Activated T-cell treated with anti-CD3 and anti-CD28 coated beads, Interleukin-2, amount 50 U/mL, for 4 hours (primary cell): ENCODE data around the gene SMIM35. TPM values are rescaled to one million over a fixed set of nuclear protein-coding genes. Genes with fewer than 3 reads are reported as not detected.
A peak's percentile ranks its signal among the peaks of the same experiment; 100 is the strongest.
"Not testable (repeated sequence)": the region's sequence is repeated elsewhere in the genome, so short reads cannot be mapped to it uniquely, and the experiment has no call there.

Experiments
- ATAC-seq, 2 donors: fragments of 200-7000 bp; cut with Tn5 transposase; one replicate each; pipeline ENCODE4 v1.10.0; 2021
- DNase-seq: peaks from one replicate; pipeline ENCODE4 v3.0.0-alpha.2; 2020
- H3K27me3 Mint-ChIP-seq: one replicate; pipeline ENCODE4 v1.8.0; 2021; ENCODE audit warnings: low read depth, mixed read lengths
- H3K36me3 Mint-ChIP-seq: one replicate; pipeline ENCODE4 v1.8.0; 2022; ENCODE audit warnings: mixed read lengths; ENCODE audit not compliant: insufficient read depth
- H3K4me1 Mint-ChIP-seq: one replicate; pipeline ENCODE4 v1.8.0; 2021; ENCODE audit warnings: low read depth, mixed read lengths
- H3K4me3 Mint-ChIP-seq: one replicate; pipeline ENCODE4 v1.8.0; 2021; ENCODE audit warnings: mild to moderate bottlenecking, moderate library complexity, mixed read lengths
- H3K9me3 Mint-ChIP-seq: one replicate; pipeline ENCODE4 v1.8.0; 2021; ENCODE audit warnings: mixed read lengths
- total RNA-seq, 3 donors: library from RNA; stranded (reverse); gene quantifications; one replicate each; pipeline ENCODE4 v1.2.1, GENCODE V29; 2021

SMIM35 gene
- total RNA-seq, 3 donors from 2014 or later: not detected

DNA sequence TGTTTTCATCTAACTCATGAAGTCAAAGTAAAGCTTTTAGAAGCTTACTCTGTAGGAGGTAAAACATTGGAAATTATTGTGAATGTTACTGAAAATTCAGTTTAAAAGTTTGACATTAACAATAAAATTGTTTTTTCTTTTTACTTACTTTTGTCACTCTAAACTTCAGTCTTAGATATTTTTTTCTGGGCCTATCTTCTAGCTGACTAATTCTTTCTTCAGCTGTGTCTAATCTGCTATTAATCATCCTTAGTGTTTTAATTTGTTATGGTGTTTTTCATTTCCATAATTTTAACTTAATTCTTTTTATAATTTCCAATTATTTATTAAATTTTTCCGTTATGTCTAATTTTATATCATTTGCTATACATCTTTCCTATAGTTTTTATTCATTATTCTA is 65.6 kb downstream of the SMIM35 start:
- no peak for ATAC-seq
- peaks cover 14% of the 10 kb centered on the region for H3K4me1 Mint-ChIP-seq
- no peaks in the 10 kb centered on the region for H3K27me3 Mint-ChIP-seq
- peaks cover 34% of the 10 kb centered on the region for H3K9me3 Mint-ChIP-seq
- H3K36me3 Mint-ChIP-seq: peaks cover 12% of the 10 kb centered on the region
- H3K4me3 Mint-ChIP-seq: no peak overlapping the region
- no peak for DNase-seq

DNA sequence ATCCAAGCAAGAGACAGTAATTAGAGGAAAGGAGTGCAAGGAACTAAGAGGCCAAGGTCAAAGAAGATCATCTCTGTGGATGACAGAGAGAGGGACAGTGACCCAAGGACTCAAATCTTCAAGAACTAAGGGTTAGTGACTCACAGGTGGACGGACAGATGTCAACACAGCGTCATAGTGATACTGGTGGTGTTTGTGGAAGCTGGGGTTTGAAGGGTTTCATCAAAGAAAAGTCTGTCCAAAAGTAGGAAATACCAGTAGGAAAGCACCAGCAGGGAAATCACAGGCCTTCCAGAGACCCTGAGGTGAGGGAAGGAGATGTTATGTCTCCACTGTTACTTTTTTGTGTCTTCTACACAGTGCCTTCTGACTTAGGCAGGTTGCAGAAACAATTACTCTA is 68.4 kb downstream of the SMIM35 start:
- ATAC-seq (no peak), DNase-seq (no peak)
- Mint-ChIP-seq H3K9me3 (peaks cover 34% of the 10 kb centered on the region), H3K27me3 (no peaks in the 10 kb centered on the region), H3K36me3 (peaks cover 12% of the 10 kb centered on the region), H3K4me1 (peaks cover 37% of the 10 kb centered on the region), H3K4me3 (no peak overlapping the region)

DNA sequence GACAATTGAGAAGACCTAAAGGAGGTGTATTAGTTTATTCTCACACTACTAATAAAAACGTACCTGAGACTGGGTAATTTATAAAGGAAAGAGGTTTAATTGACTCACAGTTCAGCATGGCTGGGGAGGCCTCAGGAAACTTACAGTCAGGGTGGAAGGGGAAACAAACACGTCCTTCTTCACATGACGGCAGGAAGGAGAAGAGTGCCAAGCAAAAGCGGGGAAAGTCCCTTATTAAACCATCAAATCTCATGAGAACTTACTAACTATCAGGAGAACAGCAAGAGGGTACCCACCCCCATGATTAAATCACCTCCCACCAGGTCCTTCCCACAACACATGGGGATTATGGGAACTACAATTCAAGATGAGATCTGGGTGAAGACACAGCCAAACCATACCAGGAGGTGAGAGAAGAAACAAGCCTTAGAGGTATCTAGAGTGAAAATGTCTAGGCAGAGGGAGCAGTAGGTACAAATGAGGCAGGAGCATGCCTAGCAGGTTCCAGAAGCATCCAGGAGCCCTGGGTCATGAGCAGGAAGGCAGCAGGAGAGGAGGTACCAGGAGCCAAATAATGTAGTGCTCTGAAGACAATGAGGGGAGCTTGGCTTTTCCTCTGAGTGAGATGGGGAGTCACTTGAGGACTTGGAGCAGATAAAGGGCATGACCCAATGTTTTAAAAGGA is 69.0 kb downstream of the SMIM35 start:
- no peaks in the 10 kb centered on the region for H3K27me3 Mint-ChIP-seq
- no peak for DNase-seq
- peaks cover 44% of the 10 kb centered on the region for H3K4me1 Mint-ChIP-seq
- no peak overlapping the region for H3K4me3 Mint-ChIP-seq
- peaks cover 34% of the 10 kb centered on the region for H3K9me3 Mint-ChIP-seq
- peaks cover 12% of the 10 kb centered on the region for H3K36me3 Mint-ChIP-seq
- ATAC-seq: no peak

DNA sequence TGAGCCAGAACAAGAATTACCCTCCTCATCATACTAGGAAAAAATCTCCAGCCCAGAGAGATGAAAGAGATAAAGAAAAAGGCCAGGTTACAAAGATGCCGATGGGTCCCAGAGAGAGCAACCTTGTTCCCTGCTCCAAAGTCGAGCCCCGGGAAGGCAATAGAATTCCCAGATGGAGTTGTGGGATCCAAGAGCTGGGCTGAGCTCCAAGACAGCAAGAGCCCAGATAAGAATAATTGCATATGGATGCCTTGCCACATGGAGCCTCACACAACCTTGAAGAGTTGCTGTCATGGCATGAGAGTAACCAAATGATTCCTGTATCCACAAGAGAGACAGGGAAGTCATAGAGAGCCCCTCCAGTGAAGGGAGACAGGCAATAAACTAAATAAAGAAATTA is 69.7 kb downstream of the SMIM35 start:
- Mint-ChIP-seq H3K27me3 (no peaks in the 10 kb centered on the region), H3K36me3 (peaks cover 12% of the 10 kb centered on the region), H3K4me1 (peaks cover 50% of the 10 kb centered on the region), H3K9me3 (peaks cover 34% of the 10 kb centered on the region), H3K4me3 (no peak overlapping the region)
- DNase-seq: no peak
- no peak for ATAC-seq

DNA sequence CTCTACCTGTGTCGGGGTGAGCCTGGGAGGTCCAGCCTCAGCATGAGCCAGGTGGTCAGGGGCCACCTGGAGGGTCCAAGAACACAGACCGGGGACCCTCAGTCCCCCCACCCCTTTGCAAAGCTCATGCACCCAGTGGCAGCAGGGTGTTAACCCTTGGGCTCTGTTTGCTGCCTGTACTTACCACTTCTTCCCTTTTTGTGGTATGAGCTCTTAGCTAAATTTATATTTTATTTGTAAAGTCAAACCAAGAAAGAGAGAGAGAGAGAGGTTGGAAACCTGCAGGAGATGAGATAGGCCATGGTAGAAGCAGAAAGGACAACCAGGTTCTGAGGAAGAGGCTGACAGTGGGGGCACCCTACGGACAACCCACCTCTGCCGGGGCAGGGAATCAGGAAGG is 70.7 kb downstream of the SMIM35 start:
- H3K27me3 Mint-ChIP-seq: no peaks in the 10 kb centered on the region
- peaks cover 34% of the 10 kb centered on the region for H3K9me3 Mint-ChIP-seq
- peaks cover 60% of the 10 kb centered on the region for H3K4me1 Mint-ChIP-seq
- ATAC-seq: no peak
- no peak for DNase-seq
- H3K36me3 Mint-ChIP-seq: peaks cover 12% of the 10 kb centered on the region
- H3K4me3 Mint-ChIP-seq: no peak overlapping the region

DNA sequence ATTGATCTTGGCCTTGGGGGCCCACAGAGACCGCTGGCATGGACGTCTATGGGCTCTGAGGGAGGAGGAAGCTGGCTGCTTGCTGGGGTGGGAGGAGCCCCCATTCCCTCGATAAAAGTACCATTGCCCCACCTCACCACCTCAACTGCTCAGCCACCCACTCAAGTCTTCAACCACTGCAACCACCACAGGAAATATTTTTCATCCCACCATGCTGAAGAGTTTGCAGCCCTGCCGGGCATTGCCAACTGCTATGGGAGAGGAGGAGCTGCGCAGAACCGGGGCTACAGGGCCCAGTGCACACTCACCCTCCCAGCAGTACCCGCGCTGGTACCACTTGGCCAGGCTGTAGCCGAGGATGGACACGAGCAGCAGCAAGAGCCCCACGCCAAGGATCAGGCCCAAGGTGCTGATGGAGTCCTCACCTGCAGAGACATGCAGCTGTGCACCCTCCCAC is 71.3 kb downstream of the SMIM35 start:
- no peaks in the 10 kb centered on the region for H3K27me3 Mint-ChIP-seq
- peaks cover 11% of the 10 kb centered on the region for H3K36me3 Mint-ChIP-seq
- no peak overlapping the region for H3K4me3 Mint-ChIP-seq
- peaks cover 67% of the 10 kb centered on the region for H3K4me1 Mint-ChIP-seq
- ATAC-seq (peak; percentile 31 to 52), DNase-seq (no peak)
- H3K9me3 Mint-ChIP-seq: peaks cover 30% of the 10 kb centered on the region

DNA sequence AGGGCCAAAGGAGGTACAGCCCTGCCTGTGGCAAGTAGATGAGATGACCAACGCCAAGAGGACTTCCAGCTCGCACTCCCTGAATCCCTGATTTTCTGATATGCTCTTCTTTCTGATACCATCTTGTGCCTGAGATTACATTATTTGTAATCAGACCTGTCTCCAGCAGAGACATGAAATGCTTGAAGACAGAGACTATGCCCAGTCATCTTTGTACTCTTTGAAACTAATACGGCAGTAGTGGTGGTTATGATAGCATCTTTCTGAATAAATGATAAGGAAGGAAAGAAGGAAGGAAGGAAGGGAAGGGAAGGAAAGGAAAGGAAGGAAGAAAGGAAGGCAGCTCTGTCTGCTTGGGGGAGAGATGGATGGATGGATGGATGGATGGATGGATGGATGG is 72.7 kb downstream of the SMIM35 start:
- DNase-seq (no peak), ATAC-seq (peak in 1 of 2 donors; percentile 44)
- peaks cover 19% of the 10 kb centered on the region for H3K9me3 Mint-ChIP-seq
- peaks cover 81% of the 10 kb centered on the region for H3K4me1 Mint-ChIP-seq
- no peak overlapping the region for H3K4me3 Mint-ChIP-seq
- H3K27me3 Mint-ChIP-seq: no peaks in the 10 kb centered on the region
- peaks cover 8% of the 10 kb centered on the region for H3K36me3 Mint-ChIP-seq

DNA sequence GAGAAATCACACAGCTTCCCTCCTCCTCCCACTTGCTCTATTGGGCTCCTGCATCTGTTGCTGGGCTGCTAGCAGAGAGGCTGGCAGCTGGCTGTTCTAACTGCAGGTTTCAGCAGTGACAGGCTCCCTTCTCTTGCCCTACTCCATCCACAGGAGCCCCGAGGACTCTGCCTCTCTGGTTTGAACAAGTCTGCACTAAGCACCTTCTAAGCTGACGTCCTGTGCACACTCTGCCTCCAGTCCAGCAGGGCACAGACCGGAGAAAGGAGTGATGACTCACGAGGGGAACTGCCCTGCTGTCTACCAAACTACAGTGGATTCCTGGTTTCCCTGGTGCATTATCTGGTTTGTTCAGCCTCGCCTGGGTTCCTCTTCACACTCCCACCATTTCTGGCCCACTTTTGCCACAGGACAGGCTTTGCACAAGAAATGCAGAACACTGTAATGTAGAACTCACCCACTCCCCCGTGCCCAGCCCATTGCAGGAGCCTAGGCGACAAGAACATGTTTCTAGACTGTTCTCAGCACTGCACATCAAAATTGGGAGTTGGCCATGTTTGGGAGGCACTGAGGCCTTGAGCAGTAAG is 74.6 kb downstream of the SMIM35 start:
- DNase-seq: no peak
- ATAC-seq: peak; percentile 45 to 46
- Mint-ChIP-seq H3K27me3 (no peaks in the 10 kb centered on the region), H3K36me3 (no peaks in the 10 kb centered on the region), H3K4me1 (peaks cover 100% of the 10 kb centered on the region), H3K4me3 (no peak overlapping the region), H3K9me3 (peaks cover 5% of the 10 kb centered on the region)

DNA sequence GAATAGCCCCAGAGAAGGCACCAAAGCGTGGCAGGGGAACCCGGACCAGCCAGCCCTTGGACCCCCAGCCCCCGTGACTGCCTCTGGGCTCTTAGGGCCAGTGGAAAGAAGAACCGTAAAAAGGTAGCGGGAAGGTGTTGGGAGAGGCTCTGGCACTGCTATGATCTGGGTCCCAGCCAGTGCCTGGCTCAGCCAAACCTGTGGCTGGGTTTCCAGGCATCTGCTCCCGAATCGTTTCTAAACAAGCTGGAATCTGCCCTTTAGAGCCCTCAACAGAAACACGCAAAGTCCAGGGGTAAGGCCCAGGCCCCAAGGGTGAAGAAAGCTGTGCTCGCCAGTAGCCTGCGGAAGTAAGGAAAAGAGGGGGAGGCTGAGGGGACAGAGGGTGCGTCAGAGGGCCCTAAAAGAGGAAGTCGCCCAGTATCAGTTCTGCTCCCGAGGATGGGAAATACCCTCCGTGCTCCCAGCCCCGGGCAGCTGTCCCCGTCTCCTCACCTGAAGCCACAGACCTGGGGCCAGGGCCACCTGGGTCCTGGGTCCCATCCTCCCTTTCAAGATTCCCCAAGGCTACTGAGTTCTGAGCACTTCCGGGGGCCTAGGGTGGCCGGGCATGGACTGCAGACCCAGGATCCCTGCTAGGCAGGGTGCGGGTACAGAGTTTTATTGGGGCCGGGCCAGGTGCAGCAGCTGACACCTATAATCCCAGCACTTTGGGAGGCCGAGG is 75.9 kb downstream of the SMIM35 start:
- no peaks in the 10 kb centered on the region for H3K36me3 Mint-ChIP-seq

DNA sequence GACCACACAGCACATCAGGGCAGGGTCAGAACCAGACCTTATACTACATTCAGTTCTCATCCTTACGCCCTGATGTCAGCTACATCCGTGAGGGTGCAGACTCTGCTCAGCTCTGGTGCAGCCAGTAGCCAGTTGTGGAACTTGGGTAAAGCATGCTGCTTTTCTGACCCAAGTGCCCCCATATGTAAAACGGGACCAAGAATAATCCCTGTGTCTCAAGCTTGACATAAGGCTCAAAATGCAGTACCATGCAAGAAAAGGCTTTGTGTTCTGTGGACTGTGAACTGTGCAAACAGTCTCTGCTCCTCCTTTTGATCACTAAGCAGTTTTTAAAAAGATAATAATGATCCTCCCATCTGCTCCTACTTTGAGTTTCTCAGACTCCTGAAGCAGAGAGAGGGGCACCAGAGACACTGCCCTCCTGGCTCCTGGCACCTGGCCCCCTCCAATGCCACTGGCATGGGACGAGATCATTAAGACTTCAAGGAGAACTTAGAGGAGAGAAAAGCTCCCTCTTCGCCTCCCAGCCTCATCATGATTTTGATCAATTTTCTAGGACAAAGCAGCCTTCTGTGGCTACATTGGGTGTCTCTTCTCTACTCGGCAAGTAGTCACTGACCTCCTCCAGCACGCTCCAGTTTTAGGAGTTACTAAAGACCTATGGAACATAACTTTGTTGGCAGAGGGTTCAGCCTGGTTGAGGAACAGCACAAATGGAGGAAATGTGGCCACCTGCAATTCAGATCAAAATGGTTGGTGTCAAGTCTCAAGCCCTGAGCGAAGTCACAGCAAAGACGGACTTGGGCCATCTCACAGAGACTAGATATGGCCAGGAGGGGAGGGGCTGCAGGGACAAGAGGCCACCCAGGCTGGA is 76.7 kb downstream of the SMIM35 start:
- no peaks in the 10 kb centered on the region for H3K9me3 Mint-ChIP-seq
- ATAC-seq: no peak
- H3K4me3 Mint-ChIP-seq: no peak overlapping the region
- no peaks in the 10 kb centered on the region for H3K27me3 Mint-ChIP-seq
- H3K4me1 Mint-ChIP-seq: peaks cover 100% of the 10 kb centered on the region
- no peak for DNase-seq
- no peaks in the 10 kb centered on the region for H3K36me3 Mint-ChIP-seq

More for the DNA sequence above, 75.9 kb downstream of the SMIM35 start:
- ATAC-seq: no peak
- peaks cover 100% of the 10 kb centered on the region for H3K4me1 Mint-ChIP-seq
- no peak overlapping the region for H3K4me3 Mint-ChIP-seq
- DNase-seq: no peak
- no peaks in the 10 kb centered on the region for H3K27me3 Mint-ChIP-seq
- H3K9me3 Mint-ChIP-seq: no peaks in the 10 kb centered on the region

DNA sequence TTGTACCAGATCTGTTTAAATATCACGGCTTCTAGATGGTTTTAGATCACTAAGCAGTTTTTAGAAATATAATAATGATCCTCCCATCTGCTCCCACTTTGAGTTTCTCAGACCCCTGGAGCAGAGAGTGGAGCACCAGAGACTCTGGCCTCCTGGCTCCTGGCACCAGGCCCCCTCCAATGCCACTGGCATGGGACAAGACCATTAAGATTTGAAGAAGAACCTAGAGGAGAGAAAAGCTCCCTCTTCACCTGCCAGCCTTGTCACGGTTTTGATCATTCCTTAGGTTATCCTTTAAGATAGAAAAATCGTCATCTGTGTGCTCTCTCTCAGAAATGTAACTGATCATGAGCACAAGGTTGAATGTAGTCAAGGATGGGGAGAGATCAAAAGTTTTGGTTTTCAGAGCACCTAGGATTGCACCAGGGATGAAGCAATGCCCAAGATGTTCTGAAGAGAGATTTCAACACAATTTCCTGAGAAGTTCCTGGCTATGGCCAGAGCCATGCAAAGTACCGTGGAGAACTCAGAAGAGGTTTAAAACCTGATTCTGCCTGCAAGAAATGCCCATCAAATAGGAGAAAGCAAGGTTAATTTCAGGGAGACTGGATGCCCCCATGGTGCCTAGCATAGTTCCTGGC is 78.4 kb downstream of the SMIM35 start:
- no peak for DNase-seq
- Mint-ChIP-seq H3K4me1 (peaks cover 100% of the 10 kb centered on the region), H3K27me3 (no peaks in the 10 kb centered on the region), H3K9me3 (peaks cover 3% of the 10 kb centered on the region), H3K36me3 (peaks cover 5% of the 10 kb centered on the region), H3K4me3 (peak overlapping the region; percentile 44)
- ATAC-seq: no peak

DNA sequence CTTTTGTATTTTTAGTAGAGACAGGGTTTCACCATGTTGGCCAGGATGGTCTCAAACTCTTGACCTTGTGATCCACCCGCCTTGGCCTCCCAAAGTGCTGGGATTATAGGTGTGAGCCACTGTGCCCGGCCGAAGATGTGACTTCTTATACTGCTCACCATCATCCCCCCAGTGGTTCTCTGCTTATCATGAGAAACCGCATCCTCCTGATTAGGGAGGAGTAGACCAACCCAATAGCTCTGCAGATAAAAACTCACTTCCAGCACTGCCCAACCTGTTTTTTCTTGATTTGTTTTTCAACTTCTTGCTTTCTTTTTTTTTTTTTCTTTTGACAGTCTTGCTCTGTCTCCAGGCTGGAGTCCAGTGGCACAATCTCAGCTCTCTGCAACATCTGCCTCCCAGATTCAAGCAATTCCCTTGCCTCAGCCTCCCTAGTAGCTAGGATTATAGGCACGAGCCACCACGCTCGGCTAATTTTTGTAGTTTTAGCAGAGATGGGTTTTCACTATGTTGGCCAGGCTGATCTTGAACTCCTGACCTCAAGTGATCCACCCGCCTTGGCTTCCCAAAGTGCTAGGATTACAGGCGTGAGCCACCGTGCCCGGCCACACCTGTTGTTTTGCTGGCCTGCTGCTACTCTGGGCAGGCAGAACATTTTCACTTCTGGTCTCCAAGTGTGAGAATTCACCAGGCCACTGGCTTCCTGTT is 79.0 kb downstream of the SMIM35 start:
- not testable (repeated sequence) for H3K27me3 Mint-ChIP-seq, H3K9me3 Mint-ChIP-seq, ATAC-seq, H3K36me3 Mint-ChIP-seq, DNase-seq
- peaks cover 100% of the 10 kb centered on the region for H3K4me1 Mint-ChIP-seq
- H3K4me3 Mint-ChIP-seq: peak overlapping the region; percentile 44

DNA sequence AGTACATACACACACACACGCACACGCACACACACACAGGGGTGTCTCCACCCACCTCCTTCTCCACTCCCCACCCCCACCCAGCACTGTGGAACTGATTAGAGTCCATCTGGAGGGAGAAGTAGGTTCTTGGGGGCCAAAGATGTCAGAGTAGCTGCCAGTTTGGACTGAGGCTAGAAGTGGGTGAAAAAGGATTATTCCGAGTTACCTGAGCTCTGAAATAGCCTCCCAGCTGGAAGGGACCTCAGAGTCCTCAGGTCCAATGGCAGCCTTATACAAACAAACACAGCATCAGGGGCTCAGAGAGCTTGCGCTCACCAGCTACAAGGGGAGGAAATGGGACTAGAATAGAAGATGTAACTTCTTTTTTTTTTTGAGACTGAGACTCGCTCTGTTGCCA is 79.7 kb downstream of the SMIM35 start:
- Mint-ChIP-seq H3K4me3 (no peak overlapping the region), H3K36me3 (peaks cover 5% of the 10 kb centered on the region), H3K27me3 (no peaks in the 10 kb centered on the region), H3K4me1 (peaks cover 100% of the 10 kb centered on the region), H3K9me3 (peaks cover 3% of the 10 kb centered on the region)
- DNase-seq (no peak), ATAC-seq (no peak)
